Kidney epithelial cell (primary cell): ENCODE data around the gene FLNA. TPM values are rescaled to one million over a fixed set of nuclear protein-coding genes. Genes with fewer than 3 reads are reported as not detected.

ENCODE experiments used
- DNase-seq: peaks from one replicate; pipeline ENCODE4 v3.0.0-alpha.2; 2010; ENCODE audit warnings: low read depth
- H3K27me3 ChIP-seq: 2 replicates; pipeline ENCODE4 v1.6.0; 2011; ENCODE audit warnings: low read length; ENCODE audit not compliant: control insufficient read depth, insufficient read depth
- H3K36me3 ChIP-seq: 2 replicates; pipeline ENCODE4 v1.5.1; 2011; ENCODE audit warnings: low read length; ENCODE audit not compliant: control insufficient read depth, insufficient read depth
- H3K4me3 ChIP-seq: 2 replicates; pipeline ENCODE4 v1.5.1; 2011; ENCODE audit warnings: low read depth, mild to moderate bottlenecking, control low read depth, low read length
- CTCF ChIP-seq: IDR thresholded peaks from 2 replicates; pipeline ENCODE4 v1.5.1; 2011; ENCODE audit warnings: mild to moderate bottlenecking, moderate library complexity, low read length, control low read depth, inconsistent platforms; ENCODE audit not compliant: insufficient read depth, poor library complexity, severe bottlenecking
- total RNA-seq: library from RNA; depleted of rRNA; stranded (reverse); fragments of >200 nt; gene quantifications from 2 replicates; pipeline ENCODE4 v1.2.3, GENCODE V29; 2015

The FLNA gene
- total RNA-seq, 1 donor from 2014 or later: 2,357 TPM

GRCh38 chrX:154368630-154369448 is 5.6 kb downstream of the FLNA start:
- Histone ChIP-seq H3K27me3 (no peaks in the 10 kb centered on the region), H3K4me3 (peak overlapping the region; percentile 67), H3K36me3 (peaks cover 5% of the 10 kb centered on the region)
- no peak for TF ChIP-seq CTCF
- DNase-seq: peak; percentile 74

GRCh38 chrX:154367474-154368308 is 6.7 kb downstream of the FLNA start:
- Histone ChIP-seq H3K4me3 (no peak overlapping the region), H3K36me3 (peaks cover 5% of the 10 kb centered on the region), H3K27me3 (no peaks in the 10 kb centered on the region)
- TF ChIP-seq CTCF: no peak
- no peak for DNase-seq

GRCh38 chrX:154366666-154367055 is 7.8 kb downstream of the FLNA start:
- Histone ChIP-seq H3K4me3 (no peak overlapping the region), H3K27me3 (no peaks in the 10 kb centered on the region), H3K36me3 (peaks cover 5% of the 10 kb centered on the region)
- no peak for DNase-seq
- no peak for TF ChIP-seq CTCF

- Histone ChIP-seq H3K4me3 (no peak overlapping the region), H3K36me3 (peaks cover 5% of the 10 kb centered on the region), H3K27me3 (no peaks in the 10 kb centered on the region)
- TF ChIP-seq CTCF: no peak
- no peak for DNase-seq
These were observed 8.3 kb downstream of the FLNA start for GRCh38 chrX:154365997-154366665.

- Histone ChIP-seq H3K4me3 (no peak overlapping the region), H3K27me3 (no peaks in the 10 kb centered on the region), H3K36me3 (peaks cover 5% of the 10 kb centered on the region)
- no peak for DNase-seq
- no peak for TF ChIP-seq CTCF
These were observed 9.3 kb downstream of the FLNA start for GRCh38 chrX:154365052-154365600.
